NOMO-1 (cell line): Measurements from ENCODE around the gene TRHDE.
"Not testable (repeated sequence)": the region's sequence is repeated elsewhere in the genome, so short reads cannot be mapped to it uniquely, and the experiment has no call there.

ENCODE experiments used
- DNase-seq, 2 experiments: peaks; one replicate each; lab custom pipeline; 2025; ENCODE audit not compliant: unreplicated experiment in 2 of 2; lab: John Stamatoyannopoulos, UW

TRHDE gene

DNA sequence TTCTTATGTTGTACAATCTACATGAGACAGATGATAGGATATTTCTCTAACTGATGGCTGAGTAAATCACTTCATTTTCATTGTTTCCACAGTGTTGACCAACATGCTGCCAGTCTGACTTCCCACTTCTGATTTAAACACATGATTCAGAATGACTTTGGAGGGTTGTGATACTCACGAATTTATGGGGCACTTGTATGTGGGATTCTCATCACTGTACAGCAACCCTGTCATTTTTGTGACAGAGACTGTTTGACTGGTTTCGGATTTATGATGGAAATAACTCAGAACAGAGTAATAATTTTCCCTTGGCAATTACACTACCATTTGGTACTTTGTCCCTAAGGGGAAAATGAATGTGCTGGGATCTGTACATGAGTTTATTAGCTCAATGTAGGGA, 333.8 kb downstream of the TRHDE start:
- DNase-seq, result no peak

DNA sequence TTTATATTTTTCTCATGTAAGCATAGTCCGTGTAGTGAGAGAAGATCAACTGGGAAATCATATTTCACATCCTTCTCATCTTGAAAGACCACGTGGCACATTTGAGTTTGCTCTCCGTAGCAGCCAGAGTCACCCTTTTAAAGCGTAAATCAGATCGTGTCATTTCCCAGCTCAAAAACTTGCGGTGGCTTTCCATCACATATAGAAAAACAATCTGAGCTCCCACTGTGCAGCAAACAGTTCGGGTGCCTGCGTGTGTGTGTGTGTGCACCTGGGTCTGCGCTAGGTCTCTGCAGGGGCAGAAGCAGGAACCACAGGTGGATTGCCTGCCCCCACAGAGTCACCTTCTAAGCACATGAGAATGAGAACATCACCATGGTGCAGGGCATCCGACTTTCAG, 338.2 kb downstream of the TRHDE start:
- no peak for DNase-seq

DNA sequence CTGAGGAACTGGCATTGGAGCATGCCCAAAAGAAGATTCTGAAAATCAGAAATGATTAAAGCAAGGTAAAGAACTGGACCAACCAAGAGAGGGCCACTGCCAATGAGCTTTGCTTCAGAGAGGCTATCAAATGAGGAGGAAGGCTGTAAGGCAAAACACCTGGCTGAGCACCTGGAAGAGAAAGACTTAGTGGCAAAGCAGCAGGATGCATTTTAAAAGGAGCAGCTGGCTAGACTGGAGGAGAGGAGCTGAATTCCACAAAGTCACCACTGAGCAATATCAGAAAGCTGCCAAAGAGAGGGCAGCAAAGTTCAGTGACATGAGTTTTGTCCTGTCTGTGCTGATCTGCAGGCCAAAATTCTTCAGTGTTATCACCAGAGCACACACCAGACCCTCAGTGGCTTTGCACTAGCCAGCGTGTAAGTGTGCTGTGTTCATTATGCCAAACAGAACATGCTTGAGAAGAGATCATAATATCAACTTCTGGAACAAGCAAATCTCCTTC, 338.7 kb downstream of the TRHDE start:
- DNase-seq, result no peak

DNA sequence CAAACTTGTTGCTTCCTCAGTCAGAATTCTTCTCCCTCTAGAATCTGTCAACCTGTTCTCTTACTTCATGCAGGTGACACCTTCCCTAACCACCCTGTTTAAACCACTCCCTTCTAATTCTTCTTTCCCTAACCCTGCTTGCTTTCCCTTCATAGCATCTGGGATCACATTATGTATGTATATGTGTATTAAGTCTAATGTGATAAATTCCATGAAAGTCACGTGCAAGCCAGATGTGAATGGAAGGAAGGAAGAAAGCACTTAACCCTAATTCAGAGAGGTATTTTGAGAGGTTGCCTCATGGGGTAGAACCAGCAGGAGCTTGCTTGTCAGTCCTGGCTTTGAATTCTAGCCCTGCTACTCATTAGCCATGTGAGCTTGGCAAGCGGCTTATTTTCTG, 340.0 kb downstream of the TRHDE start:
- no peak for DNase-seq

DNA sequence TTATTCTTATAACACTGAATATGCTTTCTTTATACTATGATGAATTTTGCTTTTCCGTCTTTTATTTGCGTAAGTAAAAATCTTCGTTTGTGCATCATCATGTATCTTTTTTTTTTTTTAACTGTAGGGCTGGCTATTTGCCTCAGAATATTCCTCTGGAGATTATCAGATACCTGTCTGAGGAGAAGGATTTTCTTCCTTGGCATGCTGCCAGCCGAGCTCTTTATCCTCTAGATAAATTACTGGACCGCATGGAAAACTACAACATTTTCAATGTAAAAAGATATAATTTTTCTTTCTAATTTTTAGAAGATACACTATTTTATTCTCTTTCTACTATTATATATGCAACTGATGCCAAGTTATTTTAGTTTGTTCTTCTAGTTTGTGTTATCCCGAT, 346.6 kb downstream of the TRHDE start:
- no peak for DNase-seq

DNA sequence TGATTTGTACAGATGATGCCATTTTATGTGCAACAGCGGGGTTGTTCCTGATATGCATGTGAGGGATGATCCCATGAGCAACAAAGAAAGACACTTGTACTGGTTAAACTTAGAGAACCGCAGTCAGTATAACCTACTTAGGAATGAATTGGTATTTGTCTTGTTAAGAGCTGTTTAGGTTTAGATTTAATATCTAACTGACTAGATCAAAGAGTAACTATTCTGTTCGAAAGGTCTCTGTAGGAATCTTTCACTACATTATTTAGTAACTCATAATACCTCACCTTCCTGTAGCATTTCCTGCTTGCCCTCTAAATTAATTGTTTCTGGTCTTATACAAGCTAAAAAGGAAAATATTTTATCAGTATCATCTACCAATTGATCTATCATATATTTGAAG, 350.4 kb downstream of the TRHDE start:
- DNase-seq, result no peak

GRCh38 chr12:72631926-72632685, 359.9 kb downstream of the TRHDE start:
- DNase-seq, result no peak

- DNase-seq, result no peak
These were observed 370.5 kb downstream of the TRHDE start for GRCh38 chr12:72642706-72643105.

DNA sequence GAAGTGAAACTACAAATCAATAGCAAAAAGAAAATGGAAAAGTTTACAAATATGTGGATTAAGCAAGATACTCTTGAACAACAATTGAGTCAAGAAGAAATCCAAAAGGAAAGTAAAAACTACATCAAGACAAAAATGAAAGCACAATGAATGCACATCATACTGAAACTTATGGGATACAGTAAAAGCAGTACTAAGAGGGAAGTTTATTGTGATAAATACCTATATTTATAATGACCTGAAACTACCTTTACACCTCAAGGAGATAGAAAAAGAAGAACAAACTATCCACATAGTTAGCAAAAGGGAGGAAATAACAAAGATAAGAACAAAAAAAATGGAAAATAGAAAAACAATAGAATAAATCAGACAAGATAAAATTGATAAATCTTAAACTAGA, 375.0 kb downstream of the TRHDE start:
- no peak for DNase-seq

DNA sequence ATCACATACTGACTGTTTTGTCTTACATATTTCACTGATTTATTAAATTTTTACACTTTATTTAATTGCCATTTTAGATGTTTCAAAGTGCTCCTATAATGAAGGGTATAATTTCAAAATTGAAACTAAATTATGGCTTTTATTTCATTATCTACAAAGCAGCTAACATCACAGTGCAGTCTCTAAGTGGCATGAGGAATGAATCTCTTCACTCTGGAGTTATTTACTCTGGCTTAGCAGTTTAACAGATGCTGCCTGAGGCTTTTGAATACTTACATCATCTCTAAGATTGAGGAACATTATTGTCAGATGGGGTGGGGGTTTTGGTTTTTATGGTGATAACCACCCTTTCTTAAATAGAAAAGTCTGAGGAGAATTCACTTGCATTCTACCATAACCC, 386.4 kb downstream of the TRHDE start:
- no peak for DNase-seq

DNA sequence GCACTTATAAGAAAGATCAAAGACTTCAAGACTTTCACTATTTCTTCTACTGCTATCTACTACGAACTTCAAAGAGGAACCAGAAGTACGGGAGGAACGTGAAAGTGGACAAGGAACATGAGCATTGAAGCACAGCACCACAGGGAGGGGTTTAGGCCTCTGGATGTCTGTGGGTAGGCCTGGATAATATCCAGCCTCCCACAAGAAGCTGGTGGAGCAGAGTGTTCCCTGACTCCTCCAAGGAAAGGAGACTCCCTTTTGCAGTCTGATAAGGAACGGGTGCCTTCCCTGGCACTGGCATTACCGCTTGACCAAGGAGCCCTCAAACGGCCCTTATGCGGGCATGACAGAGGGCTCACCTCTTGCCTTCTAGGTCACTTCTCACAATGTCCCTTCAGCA, 388.0 kb downstream of the TRHDE start:
- DNase-seq, result not testable (repeated sequence)

DNA sequence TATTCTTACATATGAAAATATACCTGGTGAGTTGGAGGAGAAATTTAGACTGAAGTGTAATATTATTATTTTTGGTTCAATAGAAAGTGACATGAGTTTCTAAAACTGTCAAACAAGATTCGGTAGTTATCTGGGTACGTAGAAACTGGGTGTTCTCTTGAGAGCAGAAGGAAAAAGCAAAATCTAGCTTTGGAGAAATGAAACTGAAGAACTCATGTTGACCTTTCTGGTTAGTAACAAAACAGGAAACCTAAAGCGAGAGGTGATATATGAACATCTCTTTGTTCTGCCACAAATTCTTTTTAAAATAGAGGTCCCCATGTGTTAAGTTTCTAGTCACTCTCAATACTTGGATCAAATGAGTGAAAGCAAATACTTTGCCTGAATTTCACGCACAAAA, 401.7 kb downstream of the TRHDE start:
- DNase-seq, result peak in 1 of 2 experiments; percentile 34

DNA sequence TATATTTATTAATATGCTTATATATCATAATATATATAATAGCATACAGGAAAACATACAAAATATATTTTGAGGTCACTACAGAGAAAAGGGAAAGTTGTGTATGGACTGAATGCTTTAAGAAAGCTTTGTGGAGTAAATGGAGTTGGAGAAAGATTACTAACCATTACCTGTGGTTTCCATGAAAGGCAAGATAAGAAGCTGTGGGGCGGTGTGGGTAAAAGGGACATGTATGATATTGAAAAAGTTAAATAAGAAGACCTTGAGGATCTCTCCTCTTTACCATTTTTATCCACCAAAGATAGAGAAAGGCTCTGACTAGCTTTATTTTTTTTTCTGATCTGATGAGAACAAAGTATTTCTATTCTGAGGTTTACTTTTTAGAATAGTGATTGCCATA, 404.4 kb downstream of the TRHDE start:
- DNase-seq, result no peak

GRCh38 chr12:72677139-72677538, 405.0 kb downstream of the TRHDE start:
- no peak for DNase-seq

GRCh38 chr12:72677846-72678245, 405.7 kb downstream of the TRHDE start:
- DNase-seq, result no peak

DNA sequence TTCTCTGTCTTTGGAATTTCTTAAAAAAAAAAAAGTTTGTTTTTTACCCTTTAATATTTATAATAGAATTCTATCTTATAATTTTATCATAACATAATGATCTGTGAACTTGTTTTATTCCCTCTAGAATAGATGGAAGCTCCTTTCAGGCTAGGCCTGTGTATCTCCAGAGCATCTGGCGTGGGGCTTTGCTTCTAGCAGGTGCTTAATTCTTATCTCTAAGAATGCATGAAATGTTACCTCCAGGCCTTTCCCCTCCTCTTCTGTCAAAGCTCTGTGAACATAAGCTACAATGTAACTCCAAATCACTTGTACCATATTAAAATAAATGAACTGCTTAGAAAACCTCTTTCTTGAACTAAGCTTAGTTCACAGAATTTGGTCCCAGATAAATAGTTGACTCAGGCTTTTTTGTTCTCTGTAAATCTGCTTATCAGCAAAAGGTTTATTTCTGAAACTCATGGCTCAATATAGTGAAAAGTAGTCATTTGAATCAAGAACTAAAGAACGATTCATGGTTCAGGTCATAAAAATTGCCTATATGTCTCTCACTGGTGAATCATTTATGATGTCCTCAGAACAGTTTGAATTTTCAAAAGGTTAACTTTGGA, 407.1 kb downstream of the TRHDE start:
- no peak for DNase-seq

GRCh38 chr12:72681028-72681427, 408.9 kb downstream of the TRHDE start:
- no peak for DNase-seq

GRCh38 chr12:72684491-72684890, 412.3 kb downstream of the TRHDE start:
- no peak for DNase-seq

DNA sequence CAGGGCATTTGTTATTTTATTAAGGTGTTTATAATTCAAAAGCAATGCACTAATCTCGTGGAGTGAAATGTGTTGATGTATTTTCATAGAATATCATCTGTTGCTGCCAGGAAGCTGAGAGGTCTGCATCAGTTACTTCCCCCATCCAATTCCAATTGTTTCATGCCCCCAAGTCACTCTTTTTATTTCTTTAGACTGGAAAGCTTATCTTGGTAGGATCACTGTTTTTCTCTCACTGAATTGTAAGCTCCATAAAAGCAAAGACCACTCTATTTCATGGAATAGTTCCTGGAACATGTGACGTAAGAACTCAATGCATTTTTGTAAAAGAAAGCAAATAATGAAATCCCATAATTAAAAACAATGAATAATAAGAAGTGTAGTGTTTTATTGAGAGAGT, 420.2 kb downstream of the TRHDE start:
- DNase-seq, result no peak

GRCh38 chr12:72694193-72694592, 422.0 kb downstream of the TRHDE start:
- no peak for DNase-seq

DNA sequence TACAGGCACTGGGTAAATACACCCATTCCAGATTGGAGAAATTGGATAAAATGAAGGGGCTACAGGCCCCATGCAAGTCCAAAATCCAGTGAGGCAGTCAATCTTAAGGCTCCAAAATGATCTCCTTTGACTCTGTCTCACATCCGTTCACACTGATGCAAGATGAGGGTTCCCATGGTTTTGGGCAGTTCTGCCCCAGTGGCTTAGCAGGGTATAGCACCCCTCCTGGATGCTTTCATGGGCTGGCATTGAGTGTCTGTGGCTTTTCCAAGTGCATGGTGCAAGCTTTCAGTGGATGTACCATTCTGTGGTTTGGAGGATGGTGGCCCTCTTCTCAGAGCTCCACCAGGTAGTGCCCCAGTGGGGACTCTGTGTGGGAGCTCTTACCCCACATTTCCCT, 427.2 kb downstream of the TRHDE start:
- no peak for DNase-seq

GRCh38 chr12:72712025-72712424, 439.9 kb downstream of the TRHDE start:
- not testable (repeated sequence) for DNase-seq
